Epithelial cell of proximal tubule (primary cell): Measurements from ENCODE around the gene IQCB1. TPM values are rescaled to one million over a fixed set of nuclear protein-coding genes. Genes with fewer than 3 reads are reported as not detected.
A peak's percentile ranks its signal among the peaks of the same experiment; 100 is the strongest.
"Not testable (repeated sequence)": the region's sequence is repeated elsewhere in the genome, so short reads cannot be mapped to it uniquely, and the experiment has no call there.

Experiments used
- DNase-seq: peaks from one replicate; pipeline ENCODE4 v3.0.0-alpha.2; 2011; ENCODE audit warnings: low read depth
- H3K4me3 ChIP-seq: 2 replicates; pipeline ENCODE4 v1.5.1; 2011; ENCODE audit warnings: low read depth, mild to moderate bottlenecking, low read length
- CTCF ChIP-seq: conservative IDR thresholded peaks from 2 replicates; pipeline ENCODE4 v1.5.1; 2012; ENCODE audit warnings: low read depth, mild to moderate bottlenecking, low read length
- total RNA-seq: library from RNA; depleted of rRNA; stranded (reverse); fragments of >200 nt; gene quantifications from 2 replicates; pipeline ENCODE4 v1.2.3, GENCODE V29; 2015

IQCB1 gene
- 13.5 and 19.5 TPM in 2 replicates for total RNA-seq

GRCh38 chr3:121834671-121835464 lies at the start of gene IQCB1, which contains the start of gene EAF2:
TSS of gene IQCB1 (minus strand) at chr3:121835060. CDS start at chr3:121828960, 6,100 bp downstream.
TSS of gene EAF2 (plus strand) at chr3:121835209. CDS start at chr3:121835286, 77 bp downstream.
- peak within 1 kb of the TSS; percentile 95 for H3K4me3 ChIP-seq
- no peak for TF ChIP-seq CTCF
- peak; percentile 69 for DNase-seq

DNA sequence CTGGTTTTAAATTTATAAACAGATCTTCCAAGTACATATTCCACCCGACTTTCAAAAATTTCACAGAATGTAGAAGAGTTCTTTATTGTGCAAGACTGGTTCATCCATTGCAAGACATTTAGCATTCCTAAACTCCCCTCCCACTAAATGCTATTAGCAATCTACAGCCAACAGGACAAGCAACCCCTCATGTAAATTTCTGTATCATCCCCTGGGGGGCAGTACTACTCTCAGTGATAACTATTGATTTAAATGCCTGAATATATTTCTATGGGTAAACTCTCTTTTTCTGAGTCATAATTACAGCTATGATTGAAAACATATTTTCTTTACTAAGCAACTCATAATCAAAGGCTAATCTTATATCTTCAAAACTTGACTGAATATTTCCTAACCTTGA lies 48.6 kb upstream of the IQCB1 start:
- no peak for DNase-seq
- no peak overlapping the region for H3K4me3 ChIP-seq
- peak; percentile 53 for TF ChIP-seq CTCF

GRCh38 chr3:121878411-121878810 lies 43.6 kb upstream of the IQCB1 start:
- no peak for TF ChIP-seq CTCF

GRCh38 chr3:121871430-121871829 lies 36.6 kb upstream of the IQCB1 start:
- no peak for TF ChIP-seq CTCF
- H3K4me3 ChIP-seq = no peak overlapping the region
- DNase-seq = no peak

More at GRCh38 chr3:121878411-121878810, 43.6 kb upstream of the IQCB1 start:
- H3K4me3 ChIP-seq = no peak overlapping the region
- DNase-seq = no peak

- TF ChIP-seq CTCF = no peak
- no peak for DNase-seq
- no peak overlapping the region for H3K4me3 ChIP-seq
Measured at GRCh38 chr3:121870717-121871116, 35.9 kb upstream of the IQCB1 start.

DNA sequence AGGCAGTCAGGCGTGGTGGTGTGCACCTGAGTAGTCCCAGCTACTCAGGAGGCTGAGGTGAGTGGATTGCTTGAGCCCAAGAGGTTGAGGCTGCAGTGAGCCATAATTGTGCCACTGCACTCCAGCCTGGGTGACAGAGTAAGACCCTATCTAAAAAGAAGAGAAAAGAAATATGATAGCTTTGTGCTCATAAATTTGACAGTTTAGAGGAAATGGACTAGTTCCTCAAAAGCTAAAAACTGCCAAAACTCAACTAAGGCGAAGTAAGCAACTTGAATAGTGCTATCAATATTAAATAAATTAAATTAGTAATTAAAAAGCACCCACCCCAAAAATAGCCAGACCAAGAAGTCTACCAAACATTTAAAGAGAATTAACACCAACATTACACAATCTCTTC lies 34.9 kb upstream of the IQCB1 start:
- no peak for TF ChIP-seq CTCF
- H3K4me3 ChIP-seq = no peak overlapping the region
- DNase-seq = no peak

DNA sequence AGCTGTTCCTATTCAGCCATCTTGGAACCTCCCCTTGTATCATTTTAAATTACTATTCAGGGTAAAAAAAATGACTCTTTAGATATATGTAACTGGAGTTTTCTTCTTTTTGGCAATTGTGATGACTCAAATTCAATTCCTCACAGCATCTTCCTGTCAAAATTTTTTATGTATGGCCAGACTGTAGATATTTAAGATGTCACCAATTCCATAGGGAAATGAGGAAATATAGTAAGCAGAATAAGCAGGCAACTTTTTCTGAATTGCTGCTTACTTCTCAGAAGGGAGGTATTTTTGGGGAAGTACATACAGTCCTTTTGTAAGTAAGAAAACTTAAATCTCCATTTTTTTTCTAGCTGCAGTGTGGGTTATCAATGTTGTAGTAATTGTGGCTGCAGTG lies 28.9 kb upstream of the IQCB1 start:
- no peak for DNase-seq
- no peak overlapping the region for H3K4me3 ChIP-seq
- TF ChIP-seq CTCF = no peak

- not testable (repeated sequence) for H3K4me3 ChIP-seq, DNase-seq
Measured at GRCh38 chr3:121863247-121863646, 28.4 kb upstream of the IQCB1 start.

DNA sequence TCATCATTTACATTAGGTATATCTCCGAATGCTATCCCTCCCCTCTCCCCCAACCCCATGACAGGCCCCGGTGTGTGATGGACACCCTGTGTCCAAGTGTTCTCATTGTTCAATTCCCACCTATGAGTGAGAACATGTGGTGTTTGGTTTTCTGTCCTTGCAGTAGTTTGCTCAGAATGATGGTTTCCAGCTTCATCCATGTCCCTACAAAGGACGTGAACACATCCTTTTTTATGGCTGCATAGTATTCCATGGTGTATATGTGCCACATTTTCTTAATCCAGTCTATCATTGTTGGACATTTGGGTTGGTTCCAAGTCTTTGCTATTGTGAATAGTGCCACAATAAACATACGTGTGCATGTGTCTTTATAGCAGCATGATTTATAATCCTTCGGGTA lies 22.9 kb upstream of the IQCB1 start:
- not testable (repeated sequence) for H3K4me3 ChIP-seq, DNase-seq
